Activated CD4-positive, CD25-positive, alpha-beta regulatory T cell treated with anti-CD3 and anti-CD28 coated beads, Interleukin-2, amount 50 U/mL, for 16 hours (primary cell): ENCODE data around the gene SPATS2L.
"Not testable (repeated sequence)": the region's sequence is repeated elsewhere in the genome, so short reads cannot be mapped to it uniquely, and the experiment has no call there.

Experiments
- DNase-seq: peaks from one replicate; pipeline ENCODE4 v3.0.0-alpha.2; 2020; ENCODE audit warnings: low read depth, low spot score

SPATS2L gene

GRCh38 chr2:200319548-200320337, 13.2 kb downstream of the SPATS2L start:
- DNase-seq, result no peak

DNA sequence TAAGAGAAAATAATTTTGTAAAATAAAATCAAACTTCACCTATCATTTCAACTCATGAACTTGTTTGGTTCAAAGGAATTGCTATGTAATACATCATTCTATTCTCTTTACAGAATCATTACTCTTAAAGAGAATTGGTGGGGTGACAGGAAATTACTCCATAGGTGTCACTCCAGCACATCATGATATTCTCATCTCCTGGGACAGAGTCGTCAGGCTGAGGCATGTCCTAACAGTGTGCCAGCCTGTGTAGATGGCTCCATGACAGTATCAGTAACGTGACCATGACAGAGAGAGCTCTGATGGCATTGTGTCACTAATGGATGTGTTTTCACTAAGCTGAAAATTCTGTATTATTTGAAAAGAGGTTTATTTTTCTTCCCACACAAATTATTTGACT, 13.9 kb downstream of the SPATS2L start:
- no peak for DNase-seq

DNA sequence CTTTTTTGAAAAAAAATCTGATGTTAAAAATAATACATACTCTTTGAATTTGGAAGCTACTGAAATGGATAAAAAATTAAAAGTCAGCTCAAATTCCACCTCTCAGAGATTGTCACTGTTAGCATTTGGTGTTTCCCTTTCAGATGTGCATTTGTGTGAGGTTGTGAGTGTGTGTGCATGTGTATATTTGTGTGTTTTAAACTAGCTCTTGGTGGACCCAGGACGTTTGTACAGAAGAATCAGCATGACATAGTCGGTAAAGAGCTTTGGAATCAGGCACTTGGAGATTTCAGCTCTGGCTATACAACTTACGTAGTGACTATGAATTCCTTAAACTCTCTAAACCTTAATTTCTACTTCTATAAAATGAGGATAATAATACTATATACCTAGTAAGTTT, 14.5 kb downstream of the SPATS2L start:
- DNase-seq, result no peak

DNA sequence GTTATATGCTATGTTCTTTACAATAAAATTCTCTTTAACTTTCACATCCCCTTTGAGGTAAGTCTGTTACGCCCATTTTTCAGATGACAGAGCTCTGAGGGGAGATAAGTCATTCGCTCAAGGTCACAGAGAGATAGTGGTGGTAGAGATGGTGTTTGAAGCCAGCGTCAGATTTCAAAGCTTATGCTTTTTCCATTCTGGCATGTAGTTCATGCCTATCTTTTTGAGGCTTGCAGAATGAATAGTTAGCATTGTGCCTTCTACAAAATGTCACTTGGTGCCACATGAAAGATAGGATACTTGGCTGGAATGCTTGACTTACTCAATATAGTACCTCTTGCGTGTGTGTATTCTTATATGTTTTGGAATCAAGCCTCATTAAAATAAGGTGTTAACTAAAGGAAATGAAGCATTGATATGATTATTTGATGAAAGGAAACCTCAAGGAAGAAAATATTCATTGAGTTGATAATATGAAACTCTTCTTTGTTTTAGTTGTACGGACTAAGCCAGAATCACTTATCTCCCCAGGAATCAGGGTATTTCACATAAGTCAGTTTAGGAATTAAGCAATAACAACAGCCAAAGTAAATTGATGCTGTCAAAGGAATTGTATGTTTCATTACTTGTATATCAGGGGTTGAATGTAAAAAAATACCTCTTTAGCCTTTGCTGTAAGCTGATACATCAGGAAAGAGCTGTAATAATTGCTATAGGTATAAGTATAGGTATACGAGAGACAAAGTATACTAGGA, 15.5 kb downstream of the SPATS2L start:
- DNase-seq, result no peak

- DNase-seq, result no peak
These were observed 16.1 kb downstream of the SPATS2L start for GRCh38 chr2:200322607-200323006.

GRCh38 chr2:200324362-200324761, 17.9 kb downstream of the SPATS2L start:
- no peak for DNase-seq

DNA sequence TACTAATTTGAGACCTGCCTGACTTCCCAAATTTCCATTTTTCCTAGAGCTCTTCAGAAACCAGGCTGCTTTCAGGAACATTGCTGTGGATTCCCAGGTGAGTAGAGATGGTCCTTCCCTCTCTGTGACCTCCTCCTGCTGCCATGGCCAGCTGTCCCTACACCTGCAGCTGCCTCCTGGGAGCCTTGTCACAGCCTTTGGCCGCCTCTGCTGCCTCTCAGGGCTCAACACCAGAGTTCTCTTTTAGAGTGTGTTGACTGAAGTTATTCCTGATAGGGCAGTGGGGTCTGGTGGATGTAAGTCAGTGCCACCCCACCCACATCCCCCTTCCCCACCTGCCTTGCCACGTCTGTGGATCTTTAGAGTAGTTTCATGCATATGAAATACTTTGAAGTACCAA, 22.9 kb downstream of the SPATS2L start:
- DNase-seq, result no peak

DNA sequence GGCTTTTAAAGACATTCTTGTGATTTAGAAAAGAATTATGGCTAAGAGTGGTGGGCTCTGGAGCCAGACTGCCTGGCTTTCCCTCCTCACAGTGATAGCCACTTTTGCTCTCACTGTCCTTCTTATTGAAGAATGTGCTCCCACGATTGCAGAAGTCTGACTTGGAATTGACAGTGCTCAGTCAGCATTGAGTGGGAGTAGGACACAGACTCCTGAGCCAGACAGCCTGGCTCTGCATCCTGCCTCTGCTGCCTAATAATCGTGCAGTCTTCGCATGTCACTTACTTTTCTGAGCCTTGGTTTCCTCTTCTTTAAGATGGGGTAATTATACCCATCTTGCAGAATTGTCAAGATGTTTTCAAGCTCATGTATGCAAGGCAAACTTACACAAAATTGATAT, 23.3 kb downstream of the SPATS2L start:
- DNase-seq, result no peak

DNA sequence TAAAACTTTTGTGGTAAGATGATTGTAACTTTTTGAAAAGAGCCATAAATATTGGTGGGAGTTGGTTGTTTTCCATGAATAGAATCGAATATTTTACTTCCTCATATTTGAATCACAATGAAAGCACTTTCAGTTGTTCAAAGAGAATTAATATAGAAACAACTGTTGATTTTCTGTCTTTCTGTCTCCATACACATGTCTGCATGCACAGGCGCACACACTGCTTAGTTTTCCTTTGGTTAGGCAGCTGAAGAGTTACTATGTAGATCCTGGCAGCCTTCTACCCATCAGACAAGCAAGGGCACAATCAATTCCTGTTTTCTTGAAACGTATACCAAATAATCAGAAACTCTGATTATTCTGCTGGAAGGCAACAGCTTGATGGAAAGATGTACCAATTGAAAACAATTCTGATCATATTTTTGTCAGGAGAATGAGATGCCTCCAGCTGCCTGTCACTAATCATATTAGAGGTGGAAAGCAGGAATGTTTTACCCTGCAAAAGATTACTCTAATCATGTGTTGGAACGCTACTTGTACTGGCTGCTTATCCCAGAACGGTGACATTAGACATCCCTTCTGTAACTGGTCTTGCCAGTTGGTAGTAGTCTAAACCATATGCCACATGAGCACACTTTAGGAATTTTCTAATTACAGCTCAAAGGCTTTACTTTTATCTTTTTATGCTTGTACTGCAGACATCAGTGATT, 24.0 kb downstream of the SPATS2L start:
- no peak for DNase-seq

- DNase-seq, result no peak
These were observed 24.5 kb downstream of the SPATS2L start for GRCh38 chr2:200331061-200331400.

- DNase-seq, result no peak
These were observed 29.2 kb downstream of the SPATS2L start for GRCh38 chr2:200335657-200336056.

- DNase-seq, result no peak
These were observed 30.6 kb downstream of the SPATS2L start for GRCh38 chr2:200336980-200337615.

GRCh38 chr2:200337621-200338020, 31.1 kb downstream of the SPATS2L start:
- DNase-seq, result no peak

DNA sequence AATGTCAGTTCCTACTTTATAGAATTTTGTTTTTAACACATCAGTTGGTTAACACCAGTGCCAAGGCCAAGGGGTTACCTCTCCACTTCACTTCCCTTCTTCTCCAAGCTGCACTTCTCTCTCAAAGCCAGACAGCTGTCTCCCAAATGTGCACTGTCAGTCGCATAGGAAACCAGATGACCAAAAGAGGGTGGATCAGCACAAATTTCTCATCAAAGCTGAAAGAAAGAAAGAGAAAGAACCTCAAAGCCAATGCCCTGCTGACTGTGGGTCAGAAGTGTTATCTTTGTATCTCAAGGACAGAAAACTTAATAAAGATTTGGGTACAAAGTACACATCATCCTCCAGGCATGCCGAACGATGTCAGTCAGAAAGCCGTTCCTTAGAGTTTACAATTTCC, 32.2 kb downstream of the SPATS2L start:
- no peak for DNase-seq

DNA sequence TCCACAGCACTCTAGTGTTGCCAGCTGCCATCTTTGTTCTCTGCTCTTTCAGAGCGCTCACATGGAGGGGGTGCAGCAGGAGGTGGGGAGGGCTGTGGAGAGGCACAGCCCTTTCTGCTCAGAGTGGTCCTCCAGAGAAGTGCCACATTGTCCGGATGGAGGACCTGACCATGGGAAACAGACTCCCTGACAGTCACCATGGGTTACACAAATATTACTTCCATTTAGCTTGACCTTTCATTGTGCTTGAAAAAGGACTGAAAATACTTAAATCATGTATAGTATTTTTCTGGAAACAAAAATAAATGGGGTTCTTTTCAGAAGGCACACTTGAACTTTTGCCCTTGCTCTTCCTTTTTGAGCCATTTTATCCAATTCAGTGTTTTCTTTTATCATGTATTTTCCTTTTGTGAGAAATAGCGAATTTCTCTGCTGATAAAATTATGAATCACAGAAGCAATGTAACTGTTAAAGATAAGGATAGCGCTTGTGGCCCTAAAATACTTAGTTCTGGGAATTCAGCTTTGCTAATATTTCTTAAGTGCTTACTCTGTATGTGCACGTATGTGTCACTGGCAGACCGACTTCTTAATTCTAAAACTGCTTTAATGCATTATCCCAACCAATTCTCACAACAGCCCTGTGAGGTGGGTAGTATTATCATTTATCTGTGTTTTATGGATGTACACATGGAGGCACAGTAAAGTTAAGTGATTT, 34.2 kb downstream of the SPATS2L start:
- DNase-seq, result no peak

DNA sequence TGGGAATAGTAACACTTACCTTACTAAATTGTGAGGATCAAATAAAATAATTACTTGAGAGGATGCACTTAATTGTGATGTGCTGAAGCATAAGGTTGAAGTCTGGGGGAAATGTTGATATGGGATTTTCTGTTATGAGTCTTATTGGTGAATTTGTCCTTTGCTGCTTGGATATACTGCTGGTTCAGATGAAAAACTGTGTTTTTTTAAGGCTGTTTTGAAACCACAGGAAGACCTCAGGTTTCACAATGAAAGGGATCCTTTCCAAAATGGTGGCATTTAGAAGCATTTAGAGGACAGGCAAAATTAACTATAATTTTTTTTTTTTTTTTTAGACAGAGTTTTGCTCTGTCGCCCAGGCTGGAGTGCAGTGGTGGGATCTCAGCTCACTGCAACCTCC, 34.9 kb downstream of the SPATS2L start:
- DNase-seq, result no peak

GRCh38 chr2:200342235-200342634, 35.7 kb downstream of the SPATS2L start:
- no peak for DNase-seq

DNA sequence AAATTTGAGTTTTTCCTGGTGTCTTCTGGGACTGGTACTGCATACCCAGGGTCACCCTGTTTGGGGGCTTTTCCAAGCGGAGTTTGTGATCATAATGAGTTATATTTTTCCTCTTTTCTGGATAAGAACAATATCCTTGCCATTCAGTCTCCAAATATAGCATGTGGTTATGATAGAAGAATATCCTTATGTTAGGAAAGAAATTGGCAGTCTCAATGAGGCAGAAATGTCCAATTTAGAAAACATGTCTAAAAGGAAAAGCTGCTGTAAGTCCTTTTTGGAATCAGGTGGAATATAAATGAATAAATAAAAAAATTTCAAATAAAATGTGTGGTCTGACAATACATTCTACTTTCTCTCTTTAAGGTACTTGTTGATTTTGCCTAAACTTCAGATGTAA, 36.2 kb downstream of the SPATS2L start:
- DNase-seq, result no peak

DNA sequence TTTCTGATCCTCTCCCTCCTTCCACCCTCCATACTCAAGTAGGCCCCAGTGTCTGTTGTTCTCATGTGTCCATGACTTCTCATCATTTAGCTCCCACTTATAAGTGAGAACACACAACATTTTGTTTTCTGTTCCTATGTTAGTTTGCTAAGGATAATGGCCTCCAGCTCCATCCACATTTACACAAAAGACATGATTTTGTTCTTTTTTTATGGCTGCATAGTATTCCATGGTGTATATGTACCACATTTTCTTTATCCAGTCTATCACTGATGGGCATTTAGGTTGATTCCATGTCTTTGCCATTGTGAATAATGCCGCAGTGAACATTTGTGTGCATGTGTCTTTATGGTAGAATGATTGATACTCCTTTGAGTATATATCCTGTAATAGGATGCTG, 37.7 kb downstream of the SPATS2L start:
- DNase-seq, result not testable (repeated sequence)

GRCh38 chr2:200345975-200346374, 39.5 kb downstream of the SPATS2L start:
- DNase-seq, result no peak

DNA sequence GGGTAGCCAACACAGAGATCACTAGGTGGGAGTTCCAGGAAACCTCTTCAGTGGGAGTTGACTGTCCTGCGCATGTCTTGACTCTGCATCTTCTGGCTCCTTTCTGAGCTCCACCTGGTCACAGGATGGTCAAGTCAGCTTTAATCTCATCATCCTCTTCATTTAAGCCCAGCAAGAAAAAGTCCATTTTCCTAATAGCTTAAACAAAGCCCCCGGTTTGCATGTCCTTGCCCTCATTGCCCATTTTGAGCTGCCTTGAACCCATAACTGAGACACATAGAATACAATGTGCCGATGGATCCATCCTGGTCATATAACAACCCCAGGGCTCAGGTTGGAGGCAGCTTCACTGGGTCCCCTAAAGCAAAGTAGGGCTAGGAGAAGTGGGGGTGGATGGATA, 40.8 kb downstream of the SPATS2L start:
- DNase-seq, result no peak
